ENCODE data around the gene LRFN2. TPM values are rescaled to one million over a fixed set of nuclear protein-coding genes. Genes with fewer than 3 reads are reported as not detected.

LRFN2 gene
- total and polyA plus RNA-seq, 12 donors: not detected

GRCh38 chr6:40511884-40512283 is 75.3 kb downstream of the LRFN2 start:
- TF ChIP-seq CTCF (IDR thresholded peaks at IDR 0.05): no peak
- Histone ChIP-seq H3K4me1 (peaks cover 0 to 3% (median 0%) of the 10 kb centered on the region in 9 donors), H3K27ac (no peak overlapping the region), H3K36me3 (no peaks in the 10 kb centered on the region), H3K9me3 (no peaks in the 10 kb centered on the region), H3K4me3 (no peak overlapping the region), H3K27me3 (peaks cover 0 to 14% (median 0%) of the 10 kb centered on the region in 7 donors)
- intact Hi-C loops (cut with DNase I): no loop called here
- WGBS, 2 donors: 75 to 88% methylated on average over 6 of the region's 6 CpGs
- ATAC-seq: no peak
- no peak for DNase-seq

- WGBS, 2 donors: 62% methylated on average over 4 of the region's 4 CpGs
- intact Hi-C loops (cut with DNase I): no loop called here
- ATAC-seq: no peak
Measured at GRCh38 chr6:40510442-40510841, 76.7 kb downstream of the LRFN2 start.

GRCh38 chr6:40509716-40510260 is 77.4 kb downstream of the LRFN2 start:
- Histone ChIP-seq H3K4me3 (no peak overlapping the region), H3K4me1 (no peaks in the 10 kb centered on the region), H3K9me3 (no peaks in the 10 kb centered on the region), H3K27ac (no peak overlapping the region), H3K36me3 (no peaks in the 10 kb centered on the region), H3K27me3 (peaks cover 0 to 16% (median 0%) of the 10 kb centered on the region in 7 donors)
- peak in 1 of 8 donors; percentile 43 for ATAC-seq
- intact Hi-C loops (cut with DNase I): no loop called here
- TF ChIP-seq CTCF (IDR thresholded peaks at IDR 0.05): no peak
- no peak for DNase-seq
- WGBS, 2 donors: 87 to 89% methylated on average over 11 of the region's 11 CpGs

More at GRCh38 chr6:40510442-40510841, 76.7 kb downstream of the LRFN2 start:
- Histone ChIP-seq H3K27me3 (peaks cover 0 to 15% (median 0%) of the 10 kb centered on the region in 7 donors), H3K4me1 (peaks cover 0 to 3% (median 0%) of the 10 kb centered on the region in 9 donors), H3K36me3 (no peaks in the 10 kb centered on the region), H3K9me3 (no peaks in the 10 kb centered on the region), H3K4me3 (no peak overlapping the region), H3K27ac (no peak overlapping the region)
- no peak for TF ChIP-seq CTCF (IDR thresholded peaks at IDR 0.05)
- no peak for DNase-seq

GRCh38 chr6:40509086-40509485 is 78.1 kb downstream of the LRFN2 start:
- no peaks in the 10 kb centered on the region for H3K36me3 ChIP-seq
- ATAC-seq: no peak
- no peaks in the 10 kb centered on the region for H3K4me1 ChIP-seq
- no peak overlapping the region for H3K27ac ChIP-seq
- no peak for TF ChIP-seq CTCF (IDR thresholded peaks at IDR 0.05)
- no peaks in the 10 kb centered on the region for H3K9me3 ChIP-seq
- 79 to 86% methylated on average over 1 of the region's 1 CpG for WGBS, 2 donors
- no peak for DNase-seq
- H3K27me3 ChIP-seq: peaks cover 0 to 23% (median 0%) of the 10 kb centered on the region in 7 donors
- no peak overlapping the region for H3K4me3 ChIP-seq
- intact Hi-C loops (cut with DNase I): no loop called here

All from heart right ventricle (tissue), 16 donors.